ENCODE data around the gene BOD1. TPM values are rescaled to one million over a fixed set of nuclear protein-coding genes. Genes with fewer than 3 reads are reported as not detected.

Gene BOD1
- total and polyA plus RNA-seq, 10 of the 15 experiments (the other 5 are each of a cell fraction or from before 2014, with no cell fraction given), result 14.1 to 35.8 (median 29.6) TPM

GRCh38 chr5:173568703-173569102 is 47.7 kb downstream of the BOD1 start:
- FAIRE-seq, result no peak
- ChIA-PET SMC1A (ENCODE audit: uncharacterized antibody, unreplicated experiment) (no interaction called here), RAD21 (ENCODE audit: unreplicated experiment) (no interaction called here), CTCF (no interaction called here), POLR2A (no interaction called here)
- no peaks in the 10 kb centered on the region for H4K20me1 ChIP-seq (ENCODE audit: control insufficient read depth, insufficient read depth)
- H3K9ac ChIP-seq (ENCODE audit: control insufficient read depth, insufficient read depth, low read length), result no peak overlapping the region
- TF ChIP-seq RAD21 (IDR thresholded peaks at IDR 0.05; ENCODE audit: insufficient read depth, low read depth, low read length), result no peak
- no peak for TF ChIP-seq ZBED1 (IDR thresholded peaks at IDR 0.05; ENCODE audit: borderline replicate concordance)
- TF ChIP-seq EED (IDR thresholded peaks at IDR 0.05; ENCODE audit: low read depth), result no peak
- TF ChIP-seq WRNIP1 (IDR thresholded peaks at IDR 0.05; ENCODE audit: borderline replicate concordance, low read depth, low read length), result no peak
- no peak for TF ChIP-seq CTCF (IDR thresholded peaks at IDR 0.05 in 2 of 3, conservative IDR thresholded peaks at IDR 0.05 in 1 of 3; ENCODE audit: control insufficient read depth in 2 of 3, extremely low read depth in 1 of 3, insufficient read depth in 1 of 3, low read depth in 3 of 3, low read length in 3 of 3)
- no peak for TF ChIP-seq CHD4 (IDR thresholded peaks at IDR 0.05)
- no peak for TF ChIP-seq BRCA1 (IDR thresholded peaks at IDR 0.05; ENCODE audit: low read depth, low read length)
- TF ChIP-seq MYB (IDR thresholded peaks at IDR 0.05; ENCODE audit: borderline replicate concordance, low read depth, low read length), result no peak
- no peak for TF ChIP-seq TARDBP (IDR thresholded peaks at IDR 0.05; ENCODE audit: borderline replicate concordance)
- no peak for TF ChIP-seq SKIL (IDR thresholded peaks at IDR 0.05; ENCODE audit: low read depth, poor library complexity, severe bottlenecking)
- TF ChIP-seq ZBTB40 (IDR thresholded peaks at IDR 0.05; ENCODE audit: borderline replicate concordance), result no peak
- no peak for TF ChIP-seq POLR2AphosphoS5 (IDR thresholded peaks at IDR 0.05; ENCODE audit: low read length)
- TF ChIP-seq IRF4 (IDR thresholded peaks at IDR 0.05; ENCODE audit: low read depth, low read length), result no peak
- no peak for TF ChIP-seq SMAD1 (IDR thresholded peaks at IDR 0.05; ENCODE audit: low read depth, partially characterized antibody)
- no peak for TF ChIP-seq MTA3 (IDR thresholded peaks at IDR 0.05; ENCODE audit: borderline replicate concordance, low read length)
- no peak overlapping the region for H3K4me2 ChIP-seq (ENCODE audit: control insufficient read depth, insufficient read depth)
- H3K27ac ChIP-seq (ENCODE audit: control insufficient read depth, insufficient read depth), result no peak overlapping the region
- DNase-seq (ENCODE audit: low read depth, low spot score), result no peak
- intact Hi-C loops (cut with micrococcal nuclease; ENCODE audit: unreplicated experiment), result no loop called here
- WGBS (ENCODE audit: insufficient coverage, insufficient replicate concordance, low lambda C conversion rate, missing lambda C conversion rate), result 60% methylated on average over 4 of the region's 4 CpGs
- H3K9me3 ChIP-seq (replicated peaks; ENCODE audit: control insufficient read depth, insufficient read depth, low read length), result peaks cover 3% of the 10 kb centered on the region; the same call in 2 of the 3 replicates
- H3K36me3 ChIP-seq (ENCODE audit: control insufficient read depth in 2 of 2, insufficient read depth in 2 of 2, low read length in 1 of 2), result no peaks in the 10 kb centered on the region
- no peak overlapping the region for H2AFZ ChIP-seq (ENCODE audit: control insufficient read depth, low read depth, low read length)
- BruUV-seq (replicated peaks), result no TSS peak
- no peaks in the 10 kb centered on the region for H3K79me2 ChIP-seq (ENCODE audit: control insufficient read depth, insufficient read depth, low read length)
- no peak overlapping the region for H3K4me3 ChIP-seq
- no peaks in the 10 kb centered on the region for H3K4me1 ChIP-seq (ENCODE audit: control insufficient read depth, insufficient read depth, low read length)
- ATAC-seq, result no peak
- H3K27me3 ChIP-seq (replicated peaks in 1 of 2; ENCODE audit: control insufficient read depth in 2 of 2, insufficient read depth in 2 of 2, low read length in 1 of 2), result no peaks in the 10 kb centered on the region
- in situ Hi-C loops (cut with MboI), result loop anchor here (5.0 kb wide), 1 partner anchor 276 kb away; no protein-coding TSS in a partner anchor

Measured in GM12878 (cell line).